AG10803 (cell line): ENCODE measurements around the gene MEGF6.

Experiments used
- DNase-seq: peaks from one replicate; pipeline ENCODE4 v3.0.0; 2010; ENCODE audit warnings: low read depth
- H3K4me3 ChIP-seq: 2 replicates; pipeline ENCODE4 v1.5.1; 2011; ENCODE audit warnings: mild to moderate bottlenecking, low read length, control low read depth
- CTCF ChIP-seq: conservative IDR thresholded peaks from 2 replicates; pipeline ENCODE4 v1.5.1; 2011; ENCODE audit warnings: mild to moderate bottlenecking, low read length, control low read depth, inconsistent platforms

MEGF6 gene

DNA sequence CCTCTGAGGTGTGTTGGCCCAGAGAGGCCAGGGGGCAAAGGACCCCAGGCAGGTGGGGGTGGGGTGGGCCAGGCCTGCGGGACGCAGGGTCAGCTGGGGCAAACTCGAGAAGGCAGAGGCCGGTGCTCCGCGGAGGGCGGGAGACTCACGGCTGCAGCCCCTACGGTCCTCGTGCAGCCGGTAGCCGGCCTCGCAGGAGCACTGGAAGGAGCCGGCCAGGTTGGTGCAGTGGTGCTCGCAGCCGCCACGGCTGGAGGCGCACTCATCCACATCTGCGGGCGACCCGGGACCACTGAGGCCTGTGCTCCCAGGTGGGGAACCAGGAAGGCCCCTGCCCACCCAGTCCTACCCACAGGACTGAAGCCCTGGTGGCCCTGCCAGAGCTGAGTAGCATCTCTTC, 101.6 kb downstream of the MEGF6 start:
- TF ChIP-seq CTCF = no peak
- no peak for DNase-seq
- H3K4me3 ChIP-seq = no peak overlapping the region

DNA sequence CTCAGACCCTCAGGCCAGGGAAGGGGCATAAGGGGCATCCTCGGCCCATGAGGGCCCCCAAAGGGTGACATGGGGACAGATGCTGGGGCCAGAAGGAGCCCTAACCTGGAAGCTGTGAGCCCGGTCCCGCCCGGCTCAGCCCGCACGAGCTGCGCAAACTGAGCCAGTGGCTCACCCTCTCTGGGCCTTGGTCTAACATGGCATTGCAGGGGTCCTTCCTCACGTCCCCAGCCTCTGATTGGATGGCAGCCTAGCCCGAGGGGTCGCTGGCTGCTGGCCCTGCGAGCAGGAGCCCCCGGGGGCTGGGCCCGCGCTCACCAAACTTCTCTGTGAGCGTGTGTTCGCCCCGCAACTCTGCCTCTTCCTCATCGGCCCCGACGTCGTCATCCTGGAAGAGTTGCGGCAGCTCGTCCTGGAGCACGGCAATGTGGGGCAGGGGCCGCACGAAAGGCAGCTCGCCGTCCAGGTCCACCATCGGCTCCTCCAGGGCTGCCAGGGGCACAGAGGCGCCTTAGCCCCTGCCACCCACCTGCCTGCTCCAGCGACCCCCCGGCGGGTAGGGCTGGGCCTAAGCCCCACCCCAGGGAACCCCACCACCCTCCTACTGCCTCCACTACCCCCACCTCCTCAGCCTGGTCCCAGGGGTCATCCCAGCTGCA, 102.4 kb downstream of the MEGF6 start:
- TF ChIP-seq CTCF = no peak
- no peak for DNase-seq
- H3K4me3 ChIP-seq = no peak overlapping the region

GRCh38 chr1:3507636-3508275, 103.6 kb downstream of the MEGF6 start:
- TF ChIP-seq CTCF = no peak
- H3K4me3 ChIP-seq = no peak overlapping the region
- no peak for DNase-seq

- no peak for TF ChIP-seq CTCF
- DNase-seq = no peak
- no peak overlapping the region for H3K4me3 ChIP-seq
These were observed 104.4 kb downstream of the MEGF6 start for GRCh38 chr1:3506943-3507342.

DNA sequence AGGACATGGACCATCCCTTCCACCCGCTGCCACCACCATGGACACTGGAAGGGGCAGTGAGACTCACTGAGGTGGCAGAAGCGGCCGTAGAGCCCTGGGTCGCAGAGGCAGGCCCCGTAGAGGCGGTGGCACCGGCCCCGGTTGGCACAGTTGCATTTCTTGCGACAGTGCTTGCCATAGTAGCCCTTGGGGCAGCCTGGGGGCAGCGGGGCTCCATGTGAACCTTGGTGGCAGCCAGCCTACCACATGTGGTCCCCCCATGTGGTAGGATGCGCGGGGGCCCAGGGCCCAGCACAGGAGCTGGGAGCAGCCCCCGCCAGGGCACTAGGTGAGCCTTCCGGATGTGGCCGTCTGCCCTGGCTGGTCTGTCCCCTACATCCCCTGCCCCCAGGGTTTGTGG, 105.3 kb downstream of the MEGF6 start:
- no peak for TF ChIP-seq CTCF
- no peak for DNase-seq
- no peak overlapping the region for H3K4me3 ChIP-seq

DNA sequence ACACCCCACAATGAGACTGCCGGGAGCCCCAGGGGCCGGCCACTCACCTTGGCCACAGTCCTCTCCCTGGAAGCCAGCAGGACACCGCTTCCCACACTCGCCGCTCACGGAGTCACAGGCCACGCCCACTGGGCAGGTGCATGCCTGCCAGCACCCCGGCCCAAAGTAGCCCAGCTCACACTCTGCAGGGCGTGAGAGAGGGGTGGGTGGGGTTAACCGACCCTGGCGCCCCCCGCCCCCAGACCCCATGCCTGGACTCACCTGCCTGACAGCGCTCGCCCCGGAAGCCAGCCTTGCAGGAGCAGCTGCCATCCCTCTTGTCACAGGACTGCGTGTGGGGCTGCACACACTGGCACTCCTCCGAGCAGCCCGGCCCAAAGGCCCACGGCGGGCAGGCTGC, 106.1 kb downstream of the MEGF6 start:
- DNase-seq = no peak
- TF ChIP-seq CTCF = no peak
- H3K4me3 ChIP-seq = no peak overlapping the region

GRCh38 chr1:3504822-3505153, 106.5 kb downstream of the MEGF6 start:
- DNase-seq = no peak
- no peak overlapping the region for H3K4me3 ChIP-seq
- no peak for TF ChIP-seq CTCF
